GM19463 (cell line): ENCODE results near the gene KLHL17.

Experiments
- ATAC-seq: cut with Tn5 transposase; IDR thresholded peaks from one replicate; pipeline ENCODE4 v1.9.1; 2021; ENCODE audit warnings: mild to moderate bottlenecking, moderate library complexity; ENCODE audit not compliant: unreplicated experiment

KLHL17 gene

GRCh38 chr1:921011-921837 lies 39.2 kb upstream of the KLHL17 start:
- no peak for ATAC-seq

- ATAC-seq, result no peak
Observed at GRCh38 chr1:923131-923990, 37.0 kb upstream of the KLHL17 start, which contains the start of gene SAMD11. SAMD11 (plus strand) TSS chr1:923923; CDS start chr1:924432, 509 bp downstream.

GRCh38 chr1:923991-924655 lies 36.3 kb upstream of the KLHL17 start:
- ATAC-seq, result no peak

DNA sequence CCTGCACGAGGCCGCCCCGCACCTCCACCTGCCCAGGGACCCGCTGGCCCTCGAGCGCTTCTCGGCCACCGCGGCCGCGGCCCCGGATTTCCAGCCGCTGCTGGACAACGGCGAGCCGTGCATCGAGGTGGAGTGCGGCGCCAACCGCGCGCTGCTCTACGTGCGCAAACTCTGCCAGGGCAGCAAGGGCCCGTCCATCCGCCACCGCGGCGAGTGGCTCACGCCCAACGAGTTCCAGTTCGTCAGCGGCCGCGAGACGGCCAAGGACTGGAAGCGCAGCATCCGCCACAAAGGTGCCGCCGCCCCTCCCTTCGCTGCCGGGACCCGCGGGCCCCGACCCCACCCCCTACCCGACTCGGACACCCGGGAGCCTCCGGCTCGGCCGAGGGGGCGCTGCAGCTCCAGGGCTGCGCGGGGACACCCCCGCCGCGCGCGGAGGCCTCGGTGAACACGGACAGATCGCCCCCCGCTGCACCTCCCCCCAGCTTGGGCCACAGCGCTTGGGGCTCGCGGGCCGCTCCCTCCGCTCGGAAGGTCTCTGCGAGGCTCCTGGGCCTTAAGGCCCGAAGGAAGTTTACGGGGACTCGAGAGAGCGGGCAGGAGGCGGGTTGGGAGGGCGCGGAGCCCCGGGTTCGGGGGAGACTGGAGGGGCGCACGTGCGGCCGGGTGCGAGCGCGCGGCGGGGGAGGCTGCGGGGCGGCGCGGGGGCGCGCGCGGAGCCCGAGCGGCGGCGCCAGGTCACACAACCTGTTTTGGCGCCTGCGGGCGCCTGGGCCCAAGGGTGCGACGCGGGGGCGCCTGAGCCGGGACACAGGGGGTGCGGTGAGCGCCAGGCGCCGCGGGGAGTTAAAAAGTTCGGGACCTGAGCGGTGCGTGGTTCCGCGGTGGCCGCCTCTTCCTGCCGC lies 35.5 kb upstream of the KLHL17 start:
- no peak for ATAC-seq

GRCh38 chr1:925561-926421 lies 34.6 kb upstream of the KLHL17 start:
- no peak for ATAC-seq

DNA sequence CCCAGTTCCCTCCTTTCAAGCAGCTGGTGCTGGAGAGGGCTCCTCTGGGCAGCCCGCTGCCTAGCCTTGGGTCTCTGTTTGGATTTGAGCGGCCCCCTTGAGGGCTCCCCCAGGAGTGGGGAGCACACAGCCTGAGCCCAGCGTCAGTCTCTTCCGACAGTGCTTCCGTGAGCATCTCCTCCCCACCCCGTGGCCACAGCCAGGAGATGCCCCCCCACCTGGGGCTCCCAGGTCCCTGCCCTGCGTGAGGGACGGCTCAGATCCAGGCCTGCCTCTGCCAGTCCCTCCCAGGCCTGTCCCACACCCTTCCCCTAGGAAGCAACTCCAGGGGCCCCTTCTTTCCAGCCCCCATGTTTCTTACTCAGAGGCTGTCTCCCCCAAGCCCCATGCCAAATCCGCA lies 33.1 kb upstream of the KLHL17 start:
- no peak for ATAC-seq

- ATAC-seq, result no peak
Observed at GRCh38 chr1:927748-928147, 32.6 kb upstream of the KLHL17 start.

DNA sequence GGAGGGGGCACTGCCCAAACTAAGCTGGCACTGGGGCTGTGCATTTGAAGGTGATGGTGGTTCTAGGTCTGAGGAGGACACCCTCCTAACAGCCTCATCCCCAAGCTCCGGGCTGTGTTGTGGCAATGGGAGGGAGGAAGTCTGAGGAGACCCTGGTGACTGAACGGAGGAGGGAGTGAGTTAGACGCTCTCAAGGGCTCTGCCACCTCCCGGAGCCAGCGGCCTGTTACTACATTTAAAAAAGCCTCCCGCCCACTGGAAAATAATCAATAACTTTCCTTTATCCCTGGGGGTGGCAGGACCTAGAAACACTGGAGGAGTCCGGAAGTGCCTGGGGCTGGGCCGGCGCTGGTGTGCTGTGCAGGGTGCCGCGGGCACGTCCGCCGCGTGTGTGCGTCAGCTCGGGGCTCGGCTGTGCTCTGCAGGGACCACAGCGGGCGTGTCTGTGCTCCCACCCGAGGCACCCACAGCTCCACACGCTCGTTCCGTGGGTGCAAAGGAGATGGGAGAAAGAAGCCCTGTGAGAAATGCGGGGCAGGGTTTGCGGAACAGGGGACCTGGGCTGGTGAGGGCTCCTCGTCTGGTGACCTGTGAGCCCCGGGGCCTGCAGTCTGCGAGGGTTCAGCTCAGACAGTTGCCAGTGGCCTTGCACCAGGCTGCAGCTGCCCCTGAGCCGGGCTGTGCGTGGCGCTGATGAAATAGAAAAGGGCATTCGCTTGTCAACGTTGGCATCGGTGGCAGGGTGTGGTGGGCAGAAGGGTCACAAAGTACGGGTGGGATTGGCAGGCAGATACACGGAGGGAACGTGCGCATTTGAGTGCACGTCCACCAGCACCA lies 31.3 kb upstream of the KLHL17 start:
- ATAC-seq, result no peak

GRCh38 chr1:929712-930632 lies 30.4 kb upstream of the KLHL17 start:
- ATAC-seq, result no peak

- ATAC-seq, result no peak
Observed at GRCh38 chr1:930633-931138, 29.7 kb upstream of the KLHL17 start.

DNA sequence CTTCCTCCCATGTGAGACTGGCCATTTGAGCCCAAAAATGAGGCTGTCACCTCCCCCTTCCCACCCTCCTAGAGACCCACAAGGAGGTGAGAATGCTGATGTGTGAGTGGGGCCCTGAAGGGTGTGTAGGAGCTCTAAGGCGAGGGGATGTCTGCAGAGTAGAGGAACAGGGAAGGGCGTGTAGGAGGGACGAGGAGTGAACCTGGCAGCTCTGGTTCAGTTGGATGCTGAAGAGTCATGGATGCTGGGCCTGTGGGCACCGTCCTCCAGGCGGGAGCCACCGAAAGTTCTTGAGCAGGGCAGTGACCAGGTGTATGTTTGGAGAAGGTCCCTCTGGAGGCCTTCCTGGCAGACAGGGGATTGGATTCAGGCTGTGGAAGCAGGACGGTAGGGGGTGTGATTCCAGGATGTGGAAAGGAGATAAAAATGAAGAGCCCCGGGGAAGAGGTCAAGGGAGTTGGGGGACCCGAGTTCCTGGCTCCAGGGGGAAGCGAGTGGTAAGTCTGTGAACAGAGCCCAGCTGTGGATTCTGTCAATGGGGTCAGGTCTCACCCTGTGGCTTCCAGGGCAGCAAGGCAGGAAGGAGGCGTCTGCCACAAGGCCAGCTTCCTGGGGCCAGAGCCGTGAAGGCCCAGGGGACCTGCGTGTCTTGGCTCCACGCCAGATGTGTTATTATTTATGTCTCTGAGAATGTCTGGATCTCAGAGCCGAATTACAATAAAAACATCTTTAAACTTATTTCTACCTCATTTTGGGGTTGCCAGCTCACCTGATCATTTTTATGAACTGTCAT lies 28.8 kb upstream of the KLHL17 start:
- ATAC-seq, result no peak

DNA sequence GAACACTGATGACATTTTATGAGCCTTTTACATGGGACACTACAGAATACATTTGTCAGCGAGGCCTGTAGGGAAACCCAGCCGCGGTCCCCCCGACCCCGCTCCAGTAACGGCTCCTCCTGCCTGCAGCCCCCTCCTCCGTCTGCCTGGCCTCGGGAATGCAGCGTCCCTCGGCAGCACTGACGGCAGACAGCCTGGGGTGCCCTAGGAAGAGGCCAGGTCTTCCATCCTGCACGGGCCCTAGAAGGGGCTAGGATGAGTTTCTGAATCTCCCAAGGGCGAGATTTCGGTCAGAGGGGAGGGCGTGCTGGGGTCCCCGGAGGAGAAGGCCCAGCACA lies 28.2 kb upstream of the KLHL17 start:
- ATAC-seq, result no peak

DNA sequence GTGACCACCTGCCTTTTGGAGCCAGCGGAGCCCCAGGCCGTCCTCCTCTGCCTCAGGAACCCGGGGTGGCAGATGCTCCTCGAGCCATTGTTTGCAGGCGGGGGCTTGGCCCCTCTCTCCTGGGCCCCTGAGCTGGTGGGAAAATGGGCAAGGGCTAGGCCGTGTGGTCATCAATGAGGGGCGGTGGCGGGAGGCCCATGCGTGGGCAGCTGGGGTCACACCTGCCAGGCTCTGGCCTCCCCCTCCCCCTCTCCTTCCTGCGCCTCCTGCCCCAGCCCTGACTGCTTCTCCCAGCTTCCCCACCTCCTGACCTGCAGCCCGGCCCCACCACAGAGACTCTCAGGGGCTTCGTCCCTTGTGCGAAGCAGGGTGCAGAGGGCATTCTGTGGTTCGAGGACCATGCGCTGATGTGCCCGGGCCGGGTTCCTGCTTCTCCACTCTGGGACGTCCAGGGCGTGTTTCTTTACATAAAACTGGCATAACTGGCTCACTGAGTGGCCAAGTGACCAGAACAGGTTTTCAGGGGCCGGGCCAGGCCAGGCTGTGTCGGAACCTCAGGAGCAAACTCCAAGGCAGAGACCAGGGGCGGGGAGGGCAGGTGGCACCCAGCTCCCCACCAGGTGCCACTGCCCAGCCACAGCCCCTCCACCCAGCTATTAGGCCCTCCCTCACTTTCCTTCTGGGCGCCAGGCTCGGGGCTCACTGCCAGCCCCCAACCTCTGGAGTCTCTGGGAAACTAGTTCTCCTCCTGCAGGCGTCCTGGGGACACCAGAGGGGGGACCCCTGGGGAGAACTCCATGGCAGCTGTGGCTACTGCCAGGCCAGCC lies 27.4 kb upstream of the KLHL17 start:
- ATAC-seq, result no peak

DNA sequence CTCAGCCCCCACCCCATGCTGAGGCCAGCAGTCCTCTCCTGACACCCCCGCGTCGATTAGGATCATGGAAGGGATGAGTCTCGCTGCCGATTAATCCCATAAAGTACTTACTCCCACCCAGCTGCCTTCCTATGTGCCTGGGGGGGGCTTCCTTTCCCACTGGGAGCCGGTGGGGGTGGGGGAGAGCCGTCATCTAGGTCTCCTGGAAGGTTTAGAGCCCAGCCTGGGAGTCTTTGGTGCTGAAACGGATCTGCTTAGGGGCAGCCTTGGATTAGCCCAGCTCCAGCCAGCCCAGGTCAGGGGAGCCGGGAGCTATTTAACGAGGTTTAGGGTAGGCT lies 26.8 kb upstream of the KLHL17 start:
- ATAC-seq, result no peak

GRCh38 chr1:934991-935750 lies 25.2 kb upstream of the KLHL17 start:
- ATAC-seq, result no peak
